ENCODE measurements around the gene BUB1B.
A peak's percentile ranks its signal among the peaks of the same experiment; 100 is the strongest.

BUB1B gene

GRCh38 chr15:40198355-40199085 lies 37.7 kb downstream of the BUB1B start:
- DNase-seq (ENCODE audit: low read depth in 2 of 2) = no peak
- no peak for TF ChIP-seq CTCF (IDR thresholded peaks at IDR 0.05; ENCODE audit: low read depth, low read length)

GRCh38 chr15:40204100-40204499 lies 43.2 kb downstream of the BUB1B start:
- TF ChIP-seq CTCF (IDR thresholded peaks at IDR 0.05; ENCODE audit: low read depth, low read length) = no peak
- H3K4me3 ChIP-seq (replicated peaks in 1 of 2; ENCODE audit: low read depth in 2 of 2, low read length in 2 of 2) = no peak overlapping the region
- DNase-seq (ENCODE audit: low read depth in 2 of 2) = no peak

More at GRCh38 chr15:40198355-40199085, 37.7 kb downstream of the BUB1B start:
- no peak overlapping the region for H3K4me3 ChIP-seq (replicated peaks in 1 of 2; ENCODE audit: low read depth in 2 of 2, low read length in 2 of 2)

- no peak overlapping the region for H3K4me3 ChIP-seq (replicated peaks in 1 of 2; ENCODE audit: low read depth in 2 of 2, low read length in 2 of 2)
- TF ChIP-seq CTCF (IDR thresholded peaks at IDR 0.05; ENCODE audit: low read depth, low read length) = peak; percentile 77
- peak; percentile 80 to 83 for DNase-seq (ENCODE audit: low read depth in 2 of 2)
Measured at GRCh38 chr15:40217166-40217824, 56.4 kb downstream of the BUB1B start.

GRCh38 chr15:40219801-40220200 lies 58.9 kb downstream of the BUB1B start:
- no peak overlapping the region for H3K4me3 ChIP-seq (replicated peaks in 1 of 2; ENCODE audit: low read depth in 2 of 2, low read length in 2 of 2)
- DNase-seq (ENCODE audit: low read depth in 2 of 2) = no peak
- TF ChIP-seq CTCF (IDR thresholded peaks at IDR 0.05; ENCODE audit: low read depth, low read length) = no peak

- DNase-seq (ENCODE audit: low read depth in 2 of 2) = no peak
- H3K4me3 ChIP-seq (replicated peaks in 1 of 2; ENCODE audit: low read depth in 2 of 2, low read length in 2 of 2) = no peak overlapping the region
- no peak for TF ChIP-seq CTCF (IDR thresholded peaks at IDR 0.05; ENCODE audit: low read depth, low read length)
Measured at GRCh38 chr15:40222131-40222530, 61.3 kb downstream of the BUB1B start.

GRCh38 chr15:40226736-40227135 lies 65.9 kb downstream of the BUB1B start:
- no peak overlapping the region for H3K4me3 ChIP-seq (replicated peaks in 1 of 2; ENCODE audit: low read depth in 2 of 2, low read length in 2 of 2)
- no peak for TF ChIP-seq CTCF (IDR thresholded peaks at IDR 0.05; ENCODE audit: low read depth, low read length)
- no peak for DNase-seq (ENCODE audit: low read depth in 2 of 2)
